ENCODE measurements around the gene ATP8B2.

The ATP8B2 gene

DNA sequence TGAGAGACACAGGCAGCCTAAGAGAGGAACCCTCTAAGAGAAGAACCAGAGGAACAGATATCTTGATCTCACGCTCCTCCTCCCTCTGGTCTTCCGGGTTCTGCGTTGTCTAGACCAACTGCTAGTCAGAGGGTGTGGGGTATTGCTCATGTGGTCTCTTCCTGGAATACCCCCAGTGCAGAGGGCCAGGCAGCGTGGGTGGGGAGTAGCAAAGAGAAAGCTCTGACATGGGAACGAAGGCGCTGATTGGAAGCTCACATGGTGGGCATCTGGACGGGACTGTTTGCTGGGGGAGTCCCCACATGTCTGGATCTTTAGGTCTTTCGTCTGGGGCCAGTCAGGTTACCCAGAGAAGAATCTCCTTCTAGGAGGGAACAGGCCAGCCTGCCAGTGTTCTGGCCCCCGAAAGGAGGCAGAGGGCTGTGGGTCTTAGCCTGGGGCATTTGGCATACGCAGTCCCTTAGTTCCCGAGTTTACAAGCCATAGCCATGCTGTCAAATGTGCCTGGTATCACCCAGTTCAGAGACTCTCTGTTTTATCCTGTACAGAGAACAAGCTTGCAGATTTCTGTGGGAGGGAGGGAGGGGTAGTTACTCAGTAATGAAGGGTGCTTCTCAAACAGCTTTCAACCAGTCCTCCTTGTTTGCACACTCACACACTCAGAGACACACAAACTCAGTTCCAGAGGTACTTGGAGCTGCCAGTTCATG lies 61.5 kb downstream of the ATP8B2 start:
- no peak overlapping the region for H3K9ac ChIP-seq (ENCODE audit: low read depth, low read length)
- H3K9me3 ChIP-seq (ENCODE audit: control insufficient read depth, insufficient read depth, low read length): no peaks in the 10 kb centered on the region
- H3K4me1 ChIP-seq (ENCODE audit: control insufficient read depth, insufficient read depth, low read length): peaks cover 6% of the 10 kb centered on the region
- no peaks in the 10 kb centered on the region for H3K27me3 ChIP-seq (ENCODE audit: control insufficient read depth, insufficient read depth, low read length)
- H3K4me3 ChIP-seq (ENCODE audit: low read depth, low read length): no peak overlapping the region
- H3K36me3 ChIP-seq (ENCODE audit: control insufficient read depth, insufficient read depth, low read length): no peaks in the 10 kb centered on the region

- H3K27me3 ChIP-seq (ENCODE audit: control insufficient read depth, insufficient read depth, low read length): no peaks in the 10 kb centered on the region
- H3K36me3 ChIP-seq (ENCODE audit: control insufficient read depth, insufficient read depth, low read length): no peaks in the 10 kb centered on the region
These were observed 65.9 kb downstream of the ATP8B2 start for GRCh38 chr1:154391086-154391770.

DNA sequence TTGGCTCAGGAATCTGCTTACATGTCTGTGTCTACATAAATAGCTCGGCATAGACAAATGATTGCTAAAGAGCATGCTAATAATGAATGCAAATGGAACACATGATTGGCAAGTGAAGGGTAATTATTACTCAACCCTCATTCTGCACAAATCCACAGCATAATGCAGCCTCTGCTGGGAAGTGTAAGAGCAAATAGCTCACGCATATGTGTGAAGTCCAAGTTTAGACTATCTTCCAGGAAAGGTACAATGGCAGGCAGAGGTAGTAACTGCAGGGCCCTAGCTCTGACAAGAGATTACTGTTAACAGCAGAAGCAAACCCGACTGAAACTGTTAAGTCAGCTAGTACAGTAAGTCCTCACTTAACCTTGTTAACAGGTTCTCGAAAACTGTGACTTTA lies 72.8 kb downstream of the ATP8B2 start:
- no peaks in the 10 kb centered on the region for H3K9me3 ChIP-seq (ENCODE audit: control insufficient read depth, insufficient read depth, low read length)
- H3K4me1 ChIP-seq (ENCODE audit: control insufficient read depth, insufficient read depth, low read length): no peaks in the 10 kb centered on the region
- H3K36me3 ChIP-seq (ENCODE audit: control insufficient read depth, insufficient read depth, low read length): no peaks in the 10 kb centered on the region
- H3K27me3 ChIP-seq (ENCODE audit: control insufficient read depth, insufficient read depth, low read length): peaks cover under 1% of the 10 kb centered on the region
- H3K4me3 ChIP-seq (ENCODE audit: low read depth, low read length): no peak overlapping the region
- H3K9ac ChIP-seq (ENCODE audit: low read depth, low read length): no peak overlapping the region

More at GRCh38 chr1:154391086-154391770, 65.9 kb downstream of the ATP8B2 start:
- no peaks in the 10 kb centered on the region for H3K4me1 ChIP-seq (ENCODE audit: control insufficient read depth, insufficient read depth, low read length)
- no peak overlapping the region for H3K4me3 ChIP-seq (ENCODE audit: low read depth, low read length)
- no peak overlapping the region for H3K9ac ChIP-seq (ENCODE audit: low read depth, low read length)
- H3K9me3 ChIP-seq (ENCODE audit: control insufficient read depth, insufficient read depth, low read length): no peaks in the 10 kb centered on the region

DNA sequence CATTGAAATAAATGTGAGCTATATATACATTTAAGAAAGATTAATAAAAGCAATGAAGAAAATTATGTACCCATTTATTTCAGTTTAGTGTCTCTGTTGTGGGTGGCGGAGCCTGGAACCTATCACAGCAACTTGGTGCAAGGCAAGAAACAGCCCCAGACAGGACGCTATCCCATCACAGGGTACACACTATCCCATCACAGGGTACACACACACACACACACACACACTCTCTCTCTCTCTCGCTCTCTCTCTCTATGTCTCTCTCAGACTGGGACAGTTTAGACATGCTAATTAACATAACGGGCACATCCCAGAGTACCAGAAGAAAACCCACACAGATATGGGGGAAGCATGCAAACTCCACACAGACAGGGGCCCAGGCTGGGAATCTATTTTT lies 73.4 kb downstream of the ATP8B2 start:
- H3K36me3 ChIP-seq (ENCODE audit: control insufficient read depth, insufficient read depth, low read length): no peaks in the 10 kb centered on the region
- no peaks in the 10 kb centered on the region for H3K4me1 ChIP-seq (ENCODE audit: control insufficient read depth, insufficient read depth, low read length)
- H3K9ac ChIP-seq (ENCODE audit: low read depth, low read length): no peak overlapping the region
- no peak overlapping the region for H3K4me3 ChIP-seq (ENCODE audit: low read depth, low read length)
- H3K9me3 ChIP-seq (ENCODE audit: control insufficient read depth, insufficient read depth, low read length): no peaks in the 10 kb centered on the region
- peaks cover 6% of the 10 kb centered on the region for H3K27me3 ChIP-seq (ENCODE audit: control insufficient read depth, insufficient read depth, low read length)

DNA sequence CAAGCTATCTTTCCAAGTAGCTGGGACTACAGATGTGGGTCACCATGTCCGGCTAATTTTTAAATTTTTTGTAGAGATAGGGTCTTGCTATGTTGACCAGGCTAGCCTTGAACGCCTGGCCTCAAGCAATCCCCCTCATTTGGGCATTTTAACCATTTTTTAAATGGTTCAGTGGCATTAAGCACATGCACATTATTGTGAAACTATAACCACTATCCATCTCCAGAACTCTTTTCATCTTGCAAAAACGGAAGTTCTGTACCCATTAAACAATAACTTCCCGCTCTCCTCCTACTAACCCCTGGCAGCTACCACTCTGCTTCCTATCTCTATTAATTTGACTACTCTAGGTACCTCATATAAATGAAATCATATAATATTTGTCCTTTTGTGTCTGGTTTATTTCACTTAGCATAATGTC lies 75.1 kb downstream of the ATP8B2 start:
- Histone ChIP-seq H3K9ac (ENCODE audit: low read depth, low read length) (no peak overlapping the region), H3K4me1 (ENCODE audit: control insufficient read depth, insufficient read depth, low read length) (peaks cover 3% of the 10 kb centered on the region), H3K27me3 (ENCODE audit: control insufficient read depth, insufficient read depth, low read length) (peaks cover 19% of the 10 kb centered on the region), H3K9me3 (ENCODE audit: control insufficient read depth, insufficient read depth, low read length) (no peaks in the 10 kb centered on the region), H3K4me3 (ENCODE audit: low read depth, low read length) (no peak overlapping the region), H3K36me3 (ENCODE audit: control insufficient read depth, insufficient read depth, low read length) (no peaks in the 10 kb centered on the region)

All from iPS-15b (cell line).